Upper lobe of right lung (tissue), 1 donor: Measurements from ENCODE around the gene AGTR1. TPM values are rescaled to one million over a fixed set of nuclear protein-coding genes. Genes with fewer than 3 reads are reported as not detected.

ENCODE experiments used
- ATAC-seq: fragments of 200-7000 bp; cut with Tn5 transposase; one replicate; pipeline ENCODE4 v1.9.1; 2020; ENCODE audit warnings: mild to moderate bottlenecking, moderate library complexity
- DNase-seq: peaks from one replicate; pipeline ENCODE4 v3.0.0-alpha.2; 2020
- H3K27ac ChIP-seq: fragments of 200-600 bp; one replicate; pipeline ENCODE4 v1.8.0; 2022
- H3K27me3 ChIP-seq: fragments of 200-600 bp; one replicate; pipeline ENCODE4 v1.8.0; 2022; ENCODE audit warnings: mild to moderate bottlenecking
- H3K36me3 ChIP-seq: fragments of 200-600 bp; one replicate; pipeline ENCODE4 v1.8.0; 2022
- H3K4me1 ChIP-seq: fragments of 200-600 bp; one replicate; pipeline ENCODE4 v1.8.0; 2022
- H3K4me3 ChIP-seq: fragments of 200-600 bp; one replicate; pipeline ENCODE4 v1.8.0; 2022; ENCODE audit warnings: mild to moderate bottlenecking
- H3K9me3 ChIP-seq: fragments of 200-600 bp; one replicate; pipeline ENCODE4 v1.8.0; 2022
- intact Hi-C: fragments of 100-400 bp; cut with DNase I; formaldehyde crosslinking; loops from one replicate; pipeline ENCODE4 v1.11.0; 2022
- total RNA-seq: library from RNA; stranded (reverse); fragmentation: NEBNext Ultra II Directional; extraction: Animal tissue kit (Norgen Biotek cat#: 25700); gene quantifications from one replicate; pipeline ENCODE4 v1.2.1, GENCODE V29; 2021
- TF ChIP-seq, protein P1 (sequence below): fragments of 200-600 bp; IDR thresholded peaks from one replicate; pipeline ENCODE4 v1.8.0; 2022; ENCODE audit warnings: antibody characterized with exemption
- donor health status: DM: no; HTN: yes; CAD: no; lungs with severe emphysema.

The AGTR1 gene
- total RNA-seq, 1 donor from 2014 or later: 7.8 TPM

DNA sequence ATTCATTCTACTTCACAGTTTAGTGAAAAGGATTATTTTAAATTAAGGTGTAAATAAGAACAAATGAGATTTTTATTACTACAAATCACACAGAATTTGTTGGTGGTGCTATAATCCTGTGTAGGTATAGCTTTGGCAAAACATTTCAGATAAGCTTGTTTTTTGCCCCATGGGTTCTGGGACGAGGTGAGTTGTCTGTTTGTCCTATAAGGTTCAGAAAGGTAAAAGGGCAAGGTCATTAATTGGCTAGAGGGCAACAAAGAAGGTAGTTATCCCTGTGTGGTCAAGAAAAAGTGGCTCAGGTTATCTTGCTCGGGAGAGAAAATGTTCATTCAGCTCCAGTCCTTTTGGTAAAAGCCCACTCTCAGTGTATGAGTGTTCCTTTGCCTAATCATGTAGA, 23.2 kb downstream of the AGTR1 start:
- DNase-seq (no peak), ATAC-seq (no peak)
- H3K27me3 ChIP-seq: no peaks in the 10 kb centered on the region
- intact Hi-C loops: no loop called here
- TF ChIP-seq, protein P1, sequence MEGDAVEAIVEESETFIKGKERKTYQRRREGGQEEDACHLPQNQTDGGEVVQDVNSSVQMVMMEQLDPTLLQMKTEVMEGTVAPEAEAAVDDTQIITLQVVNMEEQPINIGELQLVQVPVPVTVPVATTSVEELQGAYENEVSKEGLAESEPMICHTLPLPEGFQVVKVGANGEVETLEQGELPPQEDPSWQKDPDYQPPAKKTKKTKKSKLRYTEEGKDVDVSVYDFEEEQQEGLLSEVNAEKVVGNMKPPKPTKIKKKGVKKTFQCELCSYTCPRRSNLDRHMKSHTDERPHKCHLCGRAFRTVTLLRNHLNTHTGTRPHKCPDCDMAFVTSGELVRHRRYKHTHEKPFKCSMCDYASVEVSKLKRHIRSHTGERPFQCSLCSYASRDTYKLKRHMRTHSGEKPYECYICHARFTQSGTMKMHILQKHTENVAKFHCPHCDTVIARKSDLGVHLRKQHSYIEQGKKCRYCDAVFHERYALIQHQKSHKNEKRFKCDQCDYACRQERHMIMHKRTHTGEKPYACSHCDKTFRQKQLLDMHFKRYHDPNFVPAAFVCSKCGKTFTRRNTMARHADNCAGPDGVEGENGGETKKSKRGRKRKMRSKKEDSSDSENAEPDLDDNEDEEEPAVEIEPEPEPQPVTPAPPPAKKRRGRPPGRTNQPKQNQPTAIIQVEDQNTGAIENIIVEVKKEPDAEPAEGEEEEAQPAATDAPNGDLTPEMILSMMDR: no peak
- H3K27ac ChIP-seq: no peak overlapping the region
- H3K9me3 ChIP-seq: no peaks in the 10 kb centered on the region
- H3K36me3 ChIP-seq: no peaks in the 10 kb centered on the region
- no peak overlapping the region for H3K4me3 ChIP-seq
- no peaks in the 10 kb centered on the region for H3K4me1 ChIP-seq

DNA sequence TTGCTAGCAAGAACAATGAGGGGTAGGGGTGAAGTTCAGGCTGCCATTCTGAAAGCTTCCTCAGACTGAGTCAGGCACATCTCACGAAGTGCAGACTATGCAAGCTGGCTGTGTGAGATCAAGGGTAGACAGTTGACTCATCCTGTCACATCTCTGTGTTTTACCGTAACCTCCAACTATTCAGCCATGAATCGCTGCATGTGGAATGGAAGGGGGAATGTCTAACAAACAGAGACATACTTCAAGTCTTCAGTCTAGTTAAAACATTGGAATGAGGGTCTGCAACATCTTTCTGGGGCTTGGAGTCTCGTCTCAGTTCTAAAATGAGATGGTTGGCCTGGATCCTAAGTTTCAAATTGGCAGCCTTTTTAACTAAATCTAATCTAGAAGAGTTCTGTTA, 25.9 kb downstream of the AGTR1 start:
- no peak overlapping the region for H3K4me3 ChIP-seq
- H3K27ac ChIP-seq: no peak overlapping the region
- no peaks in the 10 kb centered on the region for H3K9me3 ChIP-seq
- no peaks in the 10 kb centered on the region for H3K27me3 ChIP-seq
- no peak for ATAC-seq
- H3K36me3 ChIP-seq: no peaks in the 10 kb centered on the region
- TF ChIP-seq, protein P1: no peak
- no peaks in the 10 kb centered on the region for H3K4me1 ChIP-seq
- DNase-seq: no peak
- intact Hi-C loops: no loop called here

- Histone ChIP-seq H3K4me3 (no peak overlapping the region), H3K4me1 (no peaks in the 10 kb centered on the region), H3K9me3 (no peaks in the 10 kb centered on the region), H3K27ac (no peak overlapping the region), H3K27me3 (no peaks in the 10 kb centered on the region), H3K36me3 (no peaks in the 10 kb centered on the region)
- ATAC-seq: peak; percentile 63
- no peak for DNase-seq
- intact Hi-C loops: no loop called here
- TF ChIP-seq, protein P1: peak; percentile 30
These were observed 29.5 kb downstream of the AGTR1 start for GRCh38 chr3:148727231-148727630.

DNA sequence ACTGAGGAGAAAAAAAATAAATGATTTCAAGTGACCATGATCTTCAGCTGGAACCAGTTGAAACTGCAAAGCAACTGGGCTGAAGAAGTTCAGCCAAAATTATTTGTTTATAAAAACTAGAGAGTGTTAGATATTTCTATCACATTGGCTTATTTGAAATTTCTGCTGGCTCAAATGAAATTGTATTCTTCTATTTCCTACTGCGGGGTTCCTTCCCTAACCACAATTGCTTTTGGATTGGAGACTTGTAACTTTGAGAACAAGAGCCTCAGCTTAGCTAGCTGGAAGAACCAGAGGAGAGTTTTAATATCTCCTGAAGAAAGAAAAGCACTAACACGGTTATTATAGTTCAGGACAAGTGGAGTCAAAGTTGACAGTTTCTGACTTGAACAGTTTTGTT, 31.1 kb downstream of the AGTR1 start:
- H3K36me3 ChIP-seq: no peaks in the 10 kb centered on the region
- H3K27me3 ChIP-seq: no peaks in the 10 kb centered on the region
- no peak overlapping the region for H3K4me3 ChIP-seq
- no peaks in the 10 kb centered on the region for H3K9me3 ChIP-seq
- H3K27ac ChIP-seq: no peak overlapping the region
- TF ChIP-seq, protein P1: no peak
- H3K4me1 ChIP-seq: no peaks in the 10 kb centered on the region
- DNase-seq: no peak
- intact Hi-C loops: no loop called here
- ATAC-seq: no peak

DNA sequence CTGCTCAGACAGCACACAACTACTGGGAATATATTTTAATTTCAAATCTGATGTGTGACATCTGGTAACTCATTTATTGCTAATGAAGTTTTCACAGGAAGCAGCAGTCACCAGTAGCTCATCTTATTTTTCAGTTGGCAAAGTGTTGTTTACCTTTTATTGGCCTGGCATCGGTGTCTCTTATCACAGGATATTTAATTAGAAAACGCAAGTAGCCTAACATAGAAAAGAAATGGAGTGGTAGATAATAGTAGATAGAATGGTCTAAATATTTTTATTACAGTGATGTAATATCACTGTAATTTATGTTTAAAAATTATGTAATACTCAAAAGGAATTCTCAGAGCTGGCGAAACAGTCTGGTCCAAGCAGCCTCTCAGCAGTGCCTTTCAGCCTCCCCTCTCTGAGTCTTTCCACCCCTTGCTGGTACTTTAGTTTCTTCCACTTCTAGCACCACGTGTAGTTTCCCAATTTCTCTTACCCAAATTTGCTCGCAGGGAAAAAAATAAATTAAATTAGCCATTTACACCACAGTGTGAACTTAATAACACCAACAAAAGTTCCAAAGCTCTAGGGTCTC, 31.9 kb downstream of the AGTR1 start:
- Histone ChIP-seq H3K9me3 (no peaks in the 10 kb centered on the region), H3K4me3 (no peak overlapping the region), H3K27me3 (no peaks in the 10 kb centered on the region), H3K27ac (no peak overlapping the region), H3K4me1 (no peaks in the 10 kb centered on the region), H3K36me3 (no peaks in the 10 kb centered on the region)
- intact Hi-C loops: no loop called here
- TF ChIP-seq, protein P1: no peak
- DNase-seq: no peak
- no peak for ATAC-seq

DNA sequence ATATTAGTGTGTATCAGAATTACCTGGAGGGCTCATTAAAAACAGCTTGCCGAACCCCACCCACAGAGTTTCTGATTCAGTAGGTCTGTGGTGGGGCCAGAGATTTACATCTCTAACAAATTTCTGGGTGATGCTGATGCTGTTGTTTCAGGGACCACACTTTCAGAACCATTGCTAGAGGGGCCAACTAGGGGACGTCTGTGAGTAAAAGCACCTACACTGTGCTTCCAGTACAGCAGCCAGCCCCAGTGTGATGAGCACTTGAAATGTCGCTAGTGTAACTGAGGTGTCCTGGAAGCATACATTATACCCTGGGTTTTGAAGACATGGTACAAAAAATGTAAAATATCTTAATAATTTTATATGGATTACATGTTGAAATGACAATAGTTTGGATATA, 33.0 kb downstream of the AGTR1 start:
- no peaks in the 10 kb centered on the region for H3K27me3 ChIP-seq
- ATAC-seq (no peak), DNase-seq (no peak)
- no peaks in the 10 kb centered on the region for H3K9me3 ChIP-seq
- H3K27ac ChIP-seq: no peak overlapping the region
- H3K36me3 ChIP-seq: no peaks in the 10 kb centered on the region
- intact Hi-C loops: no loop called here
- H3K4me3 ChIP-seq: no peak overlapping the region
- no peaks in the 10 kb centered on the region for H3K4me1 ChIP-seq
- TF ChIP-seq, protein P1: no peak
